ENCODE results near the gene KCNJ8. TPM values are rescaled to one million over a fixed set of nuclear protein-coding genes. Genes with fewer than 3 reads are reported as not detected.

The KCNJ8 gene
- total RNA-seq, 1 donor from 2014 or later, result under 0.01 TPM

- FAIRE-seq, result no peak
- DNase-seq (ENCODE audit: low read depth), result no peak
Measured at GRCh38 chr12:21766403-21766802, 8.1 kb downstream of the KCNJ8 start.

DNA sequence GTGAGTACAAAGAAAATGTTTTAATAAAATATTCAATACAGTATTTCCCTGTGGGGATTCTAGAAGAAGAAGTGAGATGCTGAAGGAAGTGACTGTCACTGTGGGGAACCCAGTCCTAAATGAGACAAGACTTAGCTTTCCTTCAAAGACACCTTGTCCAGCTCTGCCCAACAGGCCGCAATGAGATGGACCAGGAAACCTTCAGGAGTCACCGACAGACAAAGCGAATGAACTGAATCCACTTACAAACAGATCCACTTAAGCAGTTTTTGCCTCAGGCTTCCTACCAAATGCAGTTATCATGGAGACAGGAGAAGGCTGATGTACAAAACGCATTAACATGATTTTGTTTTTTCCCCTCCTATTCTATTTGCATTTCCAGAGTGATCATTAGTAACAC lies 9.6 kb downstream of the KCNJ8 start:
- Histone ChIP-seq H3K36me3 (ENCODE audit: control insufficient read depth, insufficient read depth, low read length) (no peaks in the 10 kb centered on the region), H3K27me3 (ENCODE audit: control insufficient read depth, insufficient read depth, low read length) (peaks cover 2% of the 10 kb centered on the region), H3K4me3 (ENCODE audit: low read depth, low read length) (no peak overlapping the region)
- DNase-seq (ENCODE audit: low read depth), result no peak
- FAIRE-seq, result no peak
- TF ChIP-seq, protein P1, sequence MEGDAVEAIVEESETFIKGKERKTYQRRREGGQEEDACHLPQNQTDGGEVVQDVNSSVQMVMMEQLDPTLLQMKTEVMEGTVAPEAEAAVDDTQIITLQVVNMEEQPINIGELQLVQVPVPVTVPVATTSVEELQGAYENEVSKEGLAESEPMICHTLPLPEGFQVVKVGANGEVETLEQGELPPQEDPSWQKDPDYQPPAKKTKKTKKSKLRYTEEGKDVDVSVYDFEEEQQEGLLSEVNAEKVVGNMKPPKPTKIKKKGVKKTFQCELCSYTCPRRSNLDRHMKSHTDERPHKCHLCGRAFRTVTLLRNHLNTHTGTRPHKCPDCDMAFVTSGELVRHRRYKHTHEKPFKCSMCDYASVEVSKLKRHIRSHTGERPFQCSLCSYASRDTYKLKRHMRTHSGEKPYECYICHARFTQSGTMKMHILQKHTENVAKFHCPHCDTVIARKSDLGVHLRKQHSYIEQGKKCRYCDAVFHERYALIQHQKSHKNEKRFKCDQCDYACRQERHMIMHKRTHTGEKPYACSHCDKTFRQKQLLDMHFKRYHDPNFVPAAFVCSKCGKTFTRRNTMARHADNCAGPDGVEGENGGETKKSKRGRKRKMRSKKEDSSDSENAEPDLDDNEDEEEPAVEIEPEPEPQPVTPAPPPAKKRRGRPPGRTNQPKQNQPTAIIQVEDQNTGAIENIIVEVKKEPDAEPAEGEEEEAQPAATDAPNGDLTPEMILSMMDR (IDR thresholded peaks at IDR 0.05; ENCODE audit: insufficient read depth, low read length, severe bottlenecking), result no peak

More at GRCh38 chr12:21766403-21766802, 8.1 kb downstream of the KCNJ8 start:
- Histone ChIP-seq H3K4me3 (ENCODE audit: low read depth, low read length) (no peak overlapping the region), H3K27me3 (ENCODE audit: control insufficient read depth, insufficient read depth, low read length) (peaks cover 2% of the 10 kb centered on the region), H3K36me3 (ENCODE audit: control insufficient read depth, insufficient read depth, low read length) (no peaks in the 10 kb centered on the region)
- TF ChIP-seq, protein P1 (IDR thresholded peaks at IDR 0.05; ENCODE audit: insufficient read depth, low read length, severe bottlenecking), result no peak

DNA sequence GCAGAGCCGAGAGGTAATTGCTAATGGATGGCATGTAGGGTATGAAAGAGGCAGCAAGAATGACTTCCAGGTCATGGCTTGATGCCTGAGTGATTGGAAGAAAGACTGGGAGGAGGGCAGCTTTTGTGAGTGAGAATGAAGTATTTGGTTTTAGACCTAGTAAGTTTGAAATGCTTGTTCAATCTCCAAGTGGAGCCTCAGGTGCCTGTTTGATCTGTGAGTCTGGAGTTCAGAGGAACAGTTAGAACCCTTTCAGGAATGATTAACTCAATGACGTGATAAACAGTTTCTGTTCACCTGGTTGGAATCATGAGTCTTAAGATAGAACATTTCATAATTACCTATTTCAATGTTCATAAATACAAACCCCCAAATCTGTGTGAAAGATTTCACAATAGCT lies 10.4 kb downstream of the KCNJ8 start:
- TF ChIP-seq, protein P1 (IDR thresholded peaks at IDR 0.05; ENCODE audit: insufficient read depth, low read length, severe bottlenecking), result no peak
- FAIRE-seq (no peak), DNase-seq (ENCODE audit: low read depth) (no peak)
- no peak overlapping the region for H3K4me3 ChIP-seq (ENCODE audit: low read depth, low read length)
- H3K27me3 ChIP-seq (ENCODE audit: control insufficient read depth, insufficient read depth, low read length), result peaks cover 2% of the 10 kb centered on the region
- no peaks in the 10 kb centered on the region for H3K36me3 ChIP-seq (ENCODE audit: control insufficient read depth, insufficient read depth, low read length)

DNA sequence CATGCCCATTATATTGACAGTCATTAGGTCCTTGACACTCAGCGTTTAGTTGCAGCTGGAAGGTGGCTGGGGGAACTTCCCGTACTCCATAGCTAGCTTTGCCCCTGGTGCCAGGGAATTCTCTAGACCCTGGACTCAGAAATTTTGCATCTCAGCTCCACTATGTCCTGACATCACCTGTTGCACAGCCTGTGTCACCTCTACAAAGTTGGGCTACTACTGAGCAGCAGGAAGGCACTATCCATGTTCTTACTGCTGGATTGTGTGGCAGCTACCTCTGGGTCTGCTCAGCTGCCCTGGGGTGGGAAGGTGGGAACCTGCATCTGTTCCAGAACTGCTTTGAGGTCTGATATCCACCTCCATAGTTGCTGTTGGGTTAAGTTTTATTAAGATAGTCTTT lies 11.0 kb downstream of the KCNJ8 start:
- FAIRE-seq, result no peak
- H3K4me3 ChIP-seq (ENCODE audit: low read depth, low read length), result no peak overlapping the region
- DNase-seq (ENCODE audit: low read depth), result no peak
- TF ChIP-seq, protein P1 (IDR thresholded peaks at IDR 0.05; ENCODE audit: insufficient read depth, low read length, severe bottlenecking), result no peak
- H3K27me3 ChIP-seq (ENCODE audit: control insufficient read depth, insufficient read depth, low read length), result peaks cover 2% of the 10 kb centered on the region
- no peaks in the 10 kb centered on the region for H3K36me3 ChIP-seq (ENCODE audit: control insufficient read depth, insufficient read depth, low read length)

- TF ChIP-seq, protein P1 (IDR thresholded peaks at IDR 0.05; ENCODE audit: insufficient read depth, low read length, severe bottlenecking), result no peak
- DNase-seq (ENCODE audit: low read depth) (no peak), FAIRE-seq (no peak)
- Histone ChIP-seq H3K4me3 (ENCODE audit: low read depth, low read length) (no peak overlapping the region), H3K27me3 (ENCODE audit: control insufficient read depth, insufficient read depth, low read length) (no peaks in the 10 kb centered on the region), H3K36me3 (ENCODE audit: control insufficient read depth, insufficient read depth, low read length) (no peaks in the 10 kb centered on the region)
Measured at GRCh38 chr12:21759737-21760136, 14.8 kb downstream of the KCNJ8 start.

DNA sequence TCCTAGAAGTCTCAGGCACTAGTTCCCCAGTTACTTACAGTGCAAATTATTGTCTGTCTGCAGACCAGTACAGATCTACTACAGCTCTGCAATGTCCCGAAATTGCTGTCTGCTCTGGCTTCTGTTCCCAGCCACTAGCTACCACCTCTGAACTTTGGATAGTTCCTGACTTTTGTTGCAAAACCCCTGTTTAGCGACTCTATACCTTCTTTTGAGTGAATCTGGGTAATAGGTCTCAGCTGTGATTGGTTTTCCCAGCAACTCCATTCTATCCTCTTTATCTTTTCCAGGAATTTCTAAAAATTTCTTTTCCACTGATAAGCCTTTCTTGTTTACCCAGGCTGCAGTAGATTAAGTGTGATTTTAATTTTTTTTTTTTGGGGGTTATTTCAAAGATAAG lies 16.8 kb downstream of the KCNJ8 start:
- Histone ChIP-seq H3K36me3 (ENCODE audit: control insufficient read depth, insufficient read depth, low read length) (no peaks in the 10 kb centered on the region), H3K4me3 (ENCODE audit: low read depth, low read length) (no peak overlapping the region), H3K27me3 (ENCODE audit: control insufficient read depth, insufficient read depth, low read length) (no peaks in the 10 kb centered on the region)
- DNase-seq (ENCODE audit: low read depth) (no peak), FAIRE-seq (no peak)
- TF ChIP-seq, protein P1 (IDR thresholded peaks at IDR 0.05; ENCODE audit: insufficient read depth, low read length, severe bottlenecking), result no peak
